H1 (cell line): ENCODE results near the gene MITF. TPM values are rescaled to one million over a fixed set of nuclear protein-coding genes. Genes with fewer than 3 reads are reported as not detected.

Source experiments
- BRCA1 ChIP-seq: IDR thresholded peaks from 2 replicates; pipeline ENCODE4 v1.6.1; 2012; ENCODE audit warnings: low read depth, low read length, improper control_type of control experiment
- CBX5 ChIP-seq: fragments of 300-800, 300-1000 bp; sonication (generic); IDR thresholded peaks from 2 replicates; pipeline ENCODE4 v1.7.1; 2016; ENCODE audit warnings: antibody characterized with exemption, low read length, low read depth
- CBX8 ChIP-seq: fragments of 300-800, 300-1000 bp; sonication (generic); IDR thresholded peaks from 2 replicates; pipeline ENCODE4 v1.7.1; 2016; ENCODE audit warnings: low read depth, low read length, borderline replicate concordance
- CEBPB ChIP-seq: IDR thresholded peaks from 2 replicates; pipeline ENCODE4 v1.6.1; 2012; ENCODE audit warnings: low read depth, low read length
- EP300 ChIP-seq, 2 experiments: IDR thresholded peaks; 1 replicate in 1 of 2; 2 replicates in 1 of 2; pipeline ENCODE4 v1.6.1; 2011 to 2012; ENCODE audit warnings: low read depth in 2 of 2, low read length in 2 of 2, mild to moderate bottlenecking in 2 of 2, borderline replicate concordance in 1 of 2, inconsistent platforms in 1 of 2, moderate library complexity in 1 of 2
- GTF2F1 ChIP-seq: IDR thresholded peaks from 2 replicates; pipeline ENCODE4 v1.6.1; 2012; ENCODE audit warnings: low read depth, low read length, improper control_type of control experiment, borderline replicate concordance
- NANOG ChIP-seq: IDR thresholded peaks from 2 replicates; pipeline ENCODE4 v1.6.1; 2011; ENCODE audit warnings: low read length, low read depth, mild to moderate bottlenecking, inconsistent platforms; ENCODE audit not compliant: insufficient read depth, poor library complexity, severe bottlenecking
- SP4 ChIP-seq: IDR thresholded peaks from 2 replicates; pipeline ENCODE4 v1.6.1; 2012; ENCODE audit warnings: low read length, inconsistent platforms
- polyA plus RNA-seq, 7 experiments: library from polyadenylated mRNA; depleted of rRNA in 3 of 7; stranded (reverse) in 5 of 7; unstranded in 2 of 7; fragments of >200 nt in 5 of 7; fragments of 200-250 nt in 2 of 7; gene quantifications; 1 replicate in 5 of 7; 2 replicates in 1 of 7; 4 replicates in 1 of 7; pipeline versions ENCODE4 v1.2.1 to v1.2.3, GENCODE V29; 2011 to 2013; ENCODE audit warnings: missing spikeins in 2 of 7, mixed read lengths in 2 of 7
- total RNA-seq: library from RNA; stranded (reverse); fragmentation: NEBNext Ultra II Directional; extraction: Animal tissue kit (Norgen Biotek cat#: 25700); gene quantifications from 2 replicates; pipeline ENCODE4 v1.2.1, GENCODE V29; 2021

Gene MITF
- total and polyA plus RNA-seq, 2 of the 8 experiments (the other 6 are each of a cell fraction or from before 2014, with no cell fraction given), result 0.53 to 1.4 TPM

- TF ChIP-seq EP300 (IDR thresholded peaks at IDR 0.05; ENCODE audit: borderline replicate concordance in 1 of 2, low read depth in 2 of 2, low read length in 2 of 2) (no peak), GTF2F1 (no peak), CBX8 (no peak), SP4 (no peak), NANOG (no peak), CBX5 (no peak), BRCA1 (no peak), CEBPB (no peak)
These were observed 28.9 kb upstream of the MITF start (continued) for GRCh38 chr3:69710153-69710977.
